Muscle of leg (tissue), 11 donors: ENCODE results near the gene RAB11FIP3. TPM values are rescaled to one million over a fixed set of nuclear protein-coding genes. Genes with fewer than 3 reads are reported as not detected.
"Not testable (repeated sequence)": the region's sequence is repeated elsewhere in the genome, so short reads cannot be mapped to it uniquely, and the experiment has no call there.

Experiments
- DNase-seq: peaks from one replicate; pipeline ENCODE4 v3.0.0; 2013
- H3K27ac ChIP-seq: one replicate; pipeline ENCODE4 v1.5.1; 2013; ENCODE audit warnings: mild to moderate bottlenecking, low read length, control low read depth
- H3K27me3 ChIP-seq: one replicate; pipeline ENCODE4 v1.6.1; 2013; ENCODE audit warnings: low read length; ENCODE audit not compliant: control insufficient read depth, insufficient read depth
- H3K36me3 ChIP-seq: one replicate; pipeline ENCODE4 v1.6.1; 2013; ENCODE audit warnings: low read length; ENCODE audit not compliant: control insufficient read depth, insufficient read depth
- H3K4me1 ChIP-seq: one replicate; pipeline ENCODE4 v1.6.1; 2013; ENCODE audit warnings: low read length; ENCODE audit not compliant: control insufficient read depth, insufficient read depth
- H3K4me3 ChIP-seq: one replicate; pipeline ENCODE4 v1.5.1; 2013; ENCODE audit warnings: low read length, control low read depth
- H3K9me3 ChIP-seq: replicated peaks from 2 replicates; pipeline ENCODE4 v1.6.1; 2013; ENCODE audit warnings: low read depth, low read length; ENCODE audit not compliant: control insufficient read depth
- WGBS: methylation state at CpG from one replicate; pipeline ENCODE4 v1.1.5; 2013; ENCODE audit warnings: missing lambda C conversion rate; ENCODE audit not compliant: insufficient coverage; 5-methylcytosine and 5-hydroxymethylcytosine counted together
- polyA plus RNA-seq, 8 donors: library from polyadenylated mRNA; unstranded; fragments of 120-200 nt; gene quantifications; one replicate each; pipeline versions ENCODE4 v1.2.1 to v1.2.3, GENCODE V29; 2013; ENCODE audit warnings: inconsistent platforms in 1 of 8, low replicate concordance in 1 of 8; ENCODE audit not compliant: insufficient read length in 8 of 8, insufficient read depth in 1 of 8
- total RNA-seq: library from RNA; stranded (reverse); fragments of 120-200 nt; gene quantifications from one replicate; pipeline ENCODE4 v1.2.4, GENCODE V29; 2013

RAB11FIP3 gene
- total and polyA plus RNA-seq, 9 donors, result 13.9 to 35.8 (median 28.0) TPM

DNA sequence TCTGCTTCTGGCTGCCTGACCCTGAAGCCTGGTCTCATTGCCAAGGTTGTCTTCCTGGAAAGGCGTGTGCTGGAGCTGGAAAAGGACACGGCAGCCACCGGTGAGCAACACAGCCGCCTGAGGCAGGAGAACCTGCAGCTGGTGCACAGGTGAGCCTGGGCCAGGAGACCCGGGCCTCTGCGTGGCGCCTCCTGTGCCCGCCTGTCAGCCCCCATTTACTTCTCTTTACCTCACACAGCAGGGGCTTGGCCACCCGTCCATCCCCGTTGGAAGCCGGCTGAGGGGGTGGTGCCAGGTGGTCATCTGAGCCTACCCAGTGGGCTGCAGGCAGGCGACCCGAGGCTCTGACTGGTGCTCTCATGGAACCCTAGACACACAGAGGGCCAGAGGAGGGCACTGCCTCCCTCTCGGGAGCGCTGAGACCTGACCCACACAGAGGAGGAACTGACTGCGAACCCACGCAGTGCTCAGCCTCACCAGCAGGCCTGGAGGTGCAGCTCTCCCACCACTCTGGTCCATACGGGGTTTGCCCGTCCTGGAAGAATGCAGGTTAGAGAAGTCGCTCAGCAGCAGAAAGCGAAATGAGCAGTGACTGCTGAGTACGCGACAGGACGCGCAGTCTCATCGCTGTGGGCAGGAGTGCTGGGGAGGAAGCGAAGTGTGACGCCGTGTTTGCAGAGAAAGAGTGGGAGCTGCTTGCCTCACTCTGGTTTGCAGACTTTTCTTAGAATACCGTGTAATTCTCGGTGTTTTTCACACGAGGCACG is 80.2 kb downstream of the RAB11FIP3 start:
- WGBS, result 88% methylated on average over 30 of the region's 33 CpGs
- DNase-seq, result no peak
- H3K27me3 ChIP-seq, result no peaks in the 10 kb centered on the region
- H3K4me1 ChIP-seq, result no peaks in the 10 kb centered on the region
- H3K36me3 ChIP-seq, result peaks cover 21% of the 10 kb centered on the region
- no peak overlapping the region for H3K4me3 ChIP-seq
- no peaks in the 10 kb centered on the region for H3K9me3 ChIP-seq
- H3K27ac ChIP-seq, result no peak overlapping the region

DNA sequence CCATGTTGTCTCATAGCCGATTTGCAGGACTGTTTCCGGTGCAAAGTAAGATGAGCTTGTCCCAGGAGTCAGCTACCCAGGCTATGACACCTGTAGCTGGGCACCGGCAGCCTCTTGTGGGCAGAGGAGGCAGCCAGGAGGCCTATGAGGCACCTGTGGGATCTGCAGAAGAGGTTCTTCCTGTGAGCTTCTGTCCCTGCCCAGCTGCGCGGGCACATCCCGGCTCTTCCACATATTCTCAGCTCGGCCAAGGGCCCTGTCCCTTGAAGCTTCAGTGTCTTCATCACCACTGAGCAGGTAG is 80.7 kb downstream of the RAB11FIP3 start:
- H3K36me3 ChIP-seq, result peaks cover 22% of the 10 kb centered on the region
- WGBS, result 93% methylated on average over 7 of the region's 7 CpGs
- H3K4me1 ChIP-seq, result no peaks in the 10 kb centered on the region

DNA sequence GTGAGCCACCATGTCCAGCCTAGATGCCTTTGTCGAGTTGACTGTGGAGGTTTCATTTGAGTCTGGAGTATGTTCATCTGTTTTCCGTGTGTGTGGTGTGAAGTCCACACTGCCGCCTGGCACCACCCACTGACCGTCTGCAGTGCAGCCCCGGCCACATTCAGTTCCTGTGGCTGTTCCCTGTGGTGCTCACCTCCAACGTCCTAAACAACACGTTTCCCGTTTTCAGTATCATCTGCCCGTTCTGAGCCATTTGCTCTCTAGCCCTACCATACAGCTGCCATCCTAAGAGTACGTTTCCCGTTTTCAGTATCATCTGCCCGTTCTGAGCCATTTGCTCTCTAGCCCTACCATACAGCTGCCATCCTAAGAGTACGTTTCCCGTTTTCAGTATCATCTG is 82.1 kb downstream of the RAB11FIP3 start:
- WGBS, result 67% methylated on average over 11 of the region's 14 CpGs

More for the DNA sequence above, 80.7 kb downstream of the RAB11FIP3 start:
- Histone ChIP-seq H3K27ac (no peak overlapping the region), H3K9me3 (no peaks in the 10 kb centered on the region), H3K4me3 (no peak overlapping the region), H3K27me3 (no peaks in the 10 kb centered on the region)
- no peak for DNase-seq

GRCh38 chr16:507996-508395 is 82.5 kb downstream of the RAB11FIP3 start:
- no peaks in the 10 kb centered on the region for H3K27me3 ChIP-seq
- no peak overlapping the region for H3K4me3 ChIP-seq
- WGBS, result 85% methylated on average over 4 of the region's 6 CpGs
- no peak for DNase-seq
- H3K4me1 ChIP-seq, result no peaks in the 10 kb centered on the region
- no peaks in the 10 kb centered on the region for H3K9me3 ChIP-seq
- peaks cover 12% of the 10 kb centered on the region for H3K36me3 ChIP-seq
- H3K27ac ChIP-seq, result peak overlapping the region; percentile 47

More for the DNA sequence above, 82.1 kb downstream of the RAB11FIP3 start:
- H3K27ac ChIP-seq, H3K4me3 ChIP-seq, DNase-seq, H3K4me1 ChIP-seq, H3K9me3 ChIP-seq, H3K27me3 ChIP-seq: not testable (repeated sequence)
- H3K36me3 ChIP-seq, result peaks cover 16% of the 10 kb centered on the region

- Histone ChIP-seq H3K27me3 (no peaks in the 10 kb centered on the region), H3K27ac (no peak overlapping the region), H3K4me3 (no peak overlapping the region), H3K4me1 (no peaks in the 10 kb centered on the region), H3K9me3 (no peaks in the 10 kb centered on the region), H3K36me3 (peaks cover 14% of the 10 kb centered on the region)
- 79% methylated on average over 17 of the region's 18 CpGs for WGBS
- DNase-seq, result peak; percentile 46
Observed at GRCh38 chr16:508884-509736, 83.7 kb downstream of the RAB11FIP3 start.

DNA sequence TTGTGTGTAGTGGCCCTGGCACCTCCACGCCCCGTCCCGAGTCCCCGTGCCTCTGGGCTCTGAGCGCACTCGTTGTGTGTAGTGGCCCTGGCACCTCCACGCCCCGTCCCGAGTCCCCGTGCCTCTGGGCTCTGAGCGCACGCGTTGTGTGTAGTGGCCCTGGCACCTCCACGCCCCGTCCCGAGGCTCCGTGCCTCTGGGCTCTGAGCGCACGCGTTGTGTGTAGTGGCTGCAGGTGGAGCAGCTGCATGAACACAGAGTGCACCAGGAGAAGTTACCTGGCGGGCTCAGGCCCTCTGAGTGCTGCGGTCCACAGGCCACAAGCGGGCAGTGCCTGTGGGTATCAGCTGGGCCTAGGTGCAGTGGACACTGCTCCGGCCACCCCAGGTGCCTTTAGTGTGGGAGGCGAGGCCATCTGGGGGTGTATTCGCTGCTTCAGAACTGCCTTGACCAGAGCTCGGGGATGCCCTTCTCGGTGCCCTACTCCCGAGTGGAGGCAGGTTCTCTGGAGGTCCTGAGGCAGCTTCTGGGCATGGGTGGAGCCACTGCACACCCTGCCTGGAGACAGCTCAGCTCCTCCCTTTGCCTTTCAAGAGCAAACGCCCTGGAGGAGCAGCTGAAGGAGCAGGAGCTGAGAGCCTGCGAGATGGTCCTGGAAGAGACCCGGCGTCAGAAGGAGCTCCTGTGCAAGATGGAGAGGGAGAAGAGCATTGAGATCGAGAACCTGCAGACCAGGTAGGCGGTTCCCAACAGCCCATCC is 84.8 kb downstream of the RAB11FIP3 start:
- H3K4me1 ChIP-seq, result no peaks in the 10 kb centered on the region
- no peak for DNase-seq
- peaks cover 20% of the 10 kb centered on the region for H3K36me3 ChIP-seq
- H3K27ac ChIP-seq, result no peak overlapping the region
- H3K9me3 ChIP-seq, result no peaks in the 10 kb centered on the region
- 86% methylated on average over 31 of the region's 35 CpGs for WGBS
- no peak overlapping the region for H3K4me3 ChIP-seq
- H3K27me3 ChIP-seq, result no peaks in the 10 kb centered on the region

DNA sequence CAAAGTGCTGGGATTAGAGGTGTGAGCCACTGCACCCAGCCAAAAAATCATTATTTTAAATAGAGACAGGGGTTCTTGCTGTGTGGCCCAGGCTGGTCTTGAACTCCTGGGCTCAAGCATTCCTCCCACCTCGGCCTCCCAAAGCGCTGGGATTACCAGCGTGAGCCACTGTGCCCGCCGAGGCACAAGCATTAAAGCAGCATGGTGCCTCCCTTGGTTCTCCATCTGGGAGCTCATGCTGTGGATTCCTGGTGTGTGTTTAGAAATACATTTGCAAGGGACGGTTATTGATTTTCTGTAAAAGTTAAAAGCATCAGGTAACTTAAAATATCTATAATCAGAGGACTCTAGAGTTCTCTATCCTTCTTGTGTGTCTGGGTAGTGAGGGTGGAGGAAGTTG is 87.4 kb downstream of the RAB11FIP3 start:
- no peaks in the 10 kb centered on the region for H3K27me3 ChIP-seq
- H3K4me1 ChIP-seq, result no peaks in the 10 kb centered on the region
- no peaks in the 10 kb centered on the region for H3K9me3 ChIP-seq
- H3K27ac ChIP-seq, result no peak overlapping the region
- WGBS, result 82% methylated on average over 2 of the region's 6 CpGs
- no peak for DNase-seq
- H3K4me3 ChIP-seq, result no peak overlapping the region
- H3K36me3 ChIP-seq, result peaks cover 26% of the 10 kb centered on the region

DNA sequence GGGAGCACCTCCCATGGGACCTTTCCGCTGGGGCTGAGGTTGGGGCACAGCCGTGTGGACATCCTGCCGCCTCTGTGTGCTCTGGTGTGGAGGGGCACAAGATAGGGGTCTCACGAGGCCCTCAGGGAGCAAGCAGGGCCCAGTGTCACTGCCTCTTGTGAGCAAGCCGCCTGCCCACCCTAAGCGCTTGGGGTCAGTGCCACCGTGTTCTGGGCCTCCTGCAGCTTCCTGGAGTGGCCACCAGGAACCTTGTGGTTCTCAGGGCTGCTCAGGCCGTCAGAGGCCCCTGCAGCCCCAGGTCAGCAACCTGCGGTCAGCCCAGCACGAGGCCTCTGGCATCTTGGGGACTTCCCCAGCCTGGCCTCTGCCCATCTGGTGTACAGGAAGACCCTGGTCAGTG is 88.5 kb downstream of the RAB11FIP3 start:
- H3K36me3 ChIP-seq, result peaks cover 29% of the 10 kb centered on the region
- H3K9me3 ChIP-seq, result no peaks in the 10 kb centered on the region
- H3K4me3 ChIP-seq, result no peak overlapping the region
- H3K27ac ChIP-seq, result no peak overlapping the region
- no peak for DNase-seq
- no peaks in the 10 kb centered on the region for H3K27me3 ChIP-seq
- WGBS, result 71% methylated on average over 10 of the region's 10 CpGs
- no peaks in the 10 kb centered on the region for H3K4me1 ChIP-seq

DNA sequence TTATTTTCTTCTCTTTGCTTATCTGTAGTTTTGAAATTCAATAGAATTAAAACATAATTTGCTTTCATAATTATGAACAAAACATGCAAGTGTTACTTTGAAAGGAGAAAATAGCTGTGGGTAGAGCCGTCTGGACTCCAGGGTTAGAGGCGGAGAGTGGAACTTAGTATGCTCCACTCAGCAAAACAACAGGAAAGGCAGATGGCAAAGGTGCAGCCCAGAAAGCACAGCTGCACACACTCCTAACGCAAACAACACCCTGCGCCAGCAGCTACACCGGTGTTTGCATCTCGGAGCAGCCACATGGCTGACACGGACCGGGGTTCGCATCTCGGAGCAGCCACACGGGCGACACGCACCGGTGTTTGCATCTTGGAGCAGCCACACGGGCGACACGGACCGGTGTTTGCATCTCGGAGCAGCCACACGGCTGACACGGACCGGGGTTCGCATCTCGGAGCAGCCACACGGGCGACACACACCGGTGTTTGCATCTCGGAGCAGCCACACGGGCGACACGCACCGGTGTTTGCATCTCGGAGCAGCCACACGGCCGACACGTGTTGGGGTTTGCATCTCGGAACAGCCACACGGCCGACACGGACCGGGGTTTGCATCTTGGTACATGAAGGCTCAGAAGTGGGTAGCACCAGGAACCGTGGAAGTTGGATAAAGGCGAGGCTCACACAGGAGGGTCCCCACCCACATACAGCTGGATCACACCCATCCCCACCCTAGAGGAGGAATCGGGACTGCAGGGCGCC is 89.9 kb downstream of the RAB11FIP3 start:
- no peak for DNase-seq
- no peaks in the 10 kb centered on the region for H3K9me3 ChIP-seq
- no peak overlapping the region for H3K4me3 ChIP-seq
- no peak overlapping the region for H3K27ac ChIP-seq
- 89% methylated on average over 41 of the region's 45 CpGs for WGBS
- H3K4me1 ChIP-seq, result no peaks in the 10 kb centered on the region
- peaks cover 43% of the 10 kb centered on the region for H3K36me3 ChIP-seq
- no peaks in the 10 kb centered on the region for H3K27me3 ChIP-seq
